Right cardiac atrium (tissue), 5 donors: ENCODE data around the gene IGSF8. TPM values are rescaled to one million over a fixed set of nuclear protein-coding genes. Genes with fewer than 3 reads are reported as not detected.
"Not testable (repeated sequence)": the region's sequence is repeated elsewhere in the genome, so short reads cannot be mapped to it uniquely, and the experiment has no call there.

Experiments used
- ATAC-seq, 2 donors: fragments of 200-7000 bp; cut with Tn5 transposase; one replicate each; pipeline versions ENCODE4 v1.8.0 to v1.9.1; 2020; ENCODE audit warnings: moderate library complexity in 2 of 2, mild to moderate bottlenecking in 1 of 2
- DNase-seq, 3 donors: peaks; one replicate each; pipeline ENCODE4 v3.0.0-alpha.2; 2020
- H3K27ac ChIP-seq: one replicate; pipeline ENCODE4 v1.5.1; 2013; ENCODE audit warnings: mild to moderate bottlenecking, low read length, control low read depth, moderate library complexity
- H3K27me3 ChIP-seq: one replicate; pipeline ENCODE4 v1.6.1; 2013; ENCODE audit not compliant: control insufficient read depth, insufficient read depth
- H3K4me1 ChIP-seq: one replicate; pipeline ENCODE4 v1.6.1; 2013; ENCODE audit warnings: low read length; ENCODE audit not compliant: control insufficient read depth, insufficient read depth
- H3K4me3 ChIP-seq: one replicate; pipeline ENCODE4 v1.5.1; 2013; ENCODE audit warnings: low read length, control low read depth
- H3K9me3 ChIP-seq: one replicate; pipeline ENCODE4 v1.6.1; 2013; ENCODE audit warnings: low read length; ENCODE audit not compliant: control insufficient read depth
- WGBS: extraction: QIAGEN DNeasy Blood & Tissue Kit; methylation state at CpG from one replicate; pipeline ENCODE4 v1.1.7; 2013; 5-methylcytosine and 5-hydroxymethylcytosine counted together
- intact Hi-C, 4 donors: fragments of 100-400 bp; cut with DNase I; formaldehyde crosslinking; loops; one replicate each; pipeline versions ENCODE4 v1.11.0 to v1.14.0; 2022 to 2023
- polyA plus RNA-seq: library from polyadenylated mRNA; stranded (reverse); fragments of 200-250 nt; gene quantifications from one replicate; pipeline ENCODE4 v1.2.3, GENCODE V29; 2013
- total RNA-seq, 4 donors: library from RNA; stranded (reverse); fragmentation: NEBNext Ultra II Directional; extraction: Animal tissue kit (Norgen Biotek cat#: 25700); gene quantifications; one replicate each; pipeline ENCODE4 v1.2.1, GENCODE V29; 2021
- donor health status: healthy with polysubstance abuse.
- donor health status: DM: no; HTN: yes; CAD: no.
- donor health status: DM: no; HTN: no; CAD: no.
- donor health status: DM: no; HTN: yes; CAD: no; lungs with severe emphysema.
- donor health status: DM: yes; HTN: yes; CAD: no.

Gene IGSF8
- total and polyA plus RNA-seq, 5 donors = 18.2 to 24.2 (median 18.8) TPM

DNA sequence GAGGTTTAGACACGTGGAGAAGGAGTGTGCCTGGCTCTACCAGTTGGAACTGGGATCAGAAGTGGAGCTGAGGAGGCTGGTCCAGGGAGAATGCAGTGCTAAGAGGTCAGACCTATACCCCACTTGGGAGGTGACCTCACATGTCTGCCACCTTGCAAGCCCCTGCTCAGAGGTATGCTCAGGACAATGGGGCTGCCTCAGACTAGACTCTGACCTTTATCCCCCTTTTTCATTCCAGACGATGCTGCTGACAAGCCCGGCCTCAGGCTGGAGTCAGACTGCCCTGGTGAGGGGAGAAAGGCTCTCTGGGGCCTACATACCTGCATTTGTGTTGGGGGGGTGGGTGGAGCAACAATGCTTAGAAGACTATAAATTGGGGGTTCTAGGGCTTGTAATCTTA is 33.7 kb downstream of the IGSF8 start:
- no peak overlapping the region for H3K27ac ChIP-seq
- intact Hi-C loops = no loop called here
- no peak for DNase-seq
- no peaks in the 10 kb centered on the region for H3K27me3 ChIP-seq
- H3K4me1 ChIP-seq = no peaks in the 10 kb centered on the region
- no peaks in the 10 kb centered on the region for H3K9me3 ChIP-seq
- H3K4me3 ChIP-seq = no peak overlapping the region
- 46% methylated on average over 3 of the region's 3 CpGs for WGBS
- ATAC-seq = no peak

DNA sequence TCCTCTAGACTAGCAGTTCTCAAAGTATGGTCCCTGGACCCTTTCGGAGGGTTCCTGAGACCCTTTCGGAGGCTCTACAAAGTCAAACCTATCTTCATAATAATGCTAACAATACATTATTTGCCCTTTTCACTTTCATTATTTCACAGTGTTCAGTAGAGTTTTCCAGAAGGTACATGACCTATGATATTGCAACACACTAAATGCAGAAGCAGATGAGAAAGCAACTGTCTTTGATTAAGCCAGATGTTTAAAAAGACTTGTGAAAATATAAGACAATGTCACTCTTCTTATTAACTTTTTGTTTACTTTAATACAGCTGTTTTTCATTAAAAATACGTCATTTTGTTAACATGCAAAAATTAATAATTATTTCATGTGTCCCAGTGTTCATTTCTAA is 34.3 kb downstream of the IGSF8 start:
- no peak for ATAC-seq
- Histone ChIP-seq H3K4me1 (no peaks in the 10 kb centered on the region), H3K27me3 (no peaks in the 10 kb centered on the region), H3K27ac (no peak overlapping the region), H3K4me3 (no peak overlapping the region), H3K9me3 (no peaks in the 10 kb centered on the region)
- intact Hi-C loops = no loop called here
- no peak for DNase-seq
- WGBS = 85% methylated on average over 3 of the region's 3 CpGs

DNA sequence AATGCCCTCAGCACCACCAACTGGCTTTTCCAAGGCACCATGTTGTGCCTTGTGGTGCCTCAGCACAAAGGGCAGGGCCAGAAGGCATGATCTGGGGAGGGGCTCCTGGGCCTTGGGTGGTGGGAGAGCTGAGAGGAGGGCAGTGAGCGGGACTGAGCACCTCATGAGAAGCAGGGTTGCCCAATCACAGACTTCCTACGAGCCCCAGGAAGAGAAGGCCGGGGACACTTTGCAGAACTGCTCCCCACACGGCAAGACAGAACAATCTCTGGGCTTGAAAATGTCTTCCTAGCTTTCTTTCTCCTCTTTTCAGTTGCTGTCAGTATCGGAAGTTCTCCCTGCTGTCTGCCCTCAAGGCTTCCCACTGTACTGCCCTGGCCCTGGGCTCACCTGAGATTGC is 35.2 kb downstream of the IGSF8 start:
- intact Hi-C loops = no loop called here
- H3K4me3 ChIP-seq = no peak overlapping the region
- WGBS = 92% methylated on average over 5 of the region's 5 CpGs
- no peaks in the 10 kb centered on the region for H3K4me1 ChIP-seq
- no peak overlapping the region for H3K27ac ChIP-seq
- DNase-seq (no peak), ATAC-seq (no peak)
- H3K9me3 ChIP-seq = no peaks in the 10 kb centered on the region
- H3K27me3 ChIP-seq = no peaks in the 10 kb centered on the region

DNA sequence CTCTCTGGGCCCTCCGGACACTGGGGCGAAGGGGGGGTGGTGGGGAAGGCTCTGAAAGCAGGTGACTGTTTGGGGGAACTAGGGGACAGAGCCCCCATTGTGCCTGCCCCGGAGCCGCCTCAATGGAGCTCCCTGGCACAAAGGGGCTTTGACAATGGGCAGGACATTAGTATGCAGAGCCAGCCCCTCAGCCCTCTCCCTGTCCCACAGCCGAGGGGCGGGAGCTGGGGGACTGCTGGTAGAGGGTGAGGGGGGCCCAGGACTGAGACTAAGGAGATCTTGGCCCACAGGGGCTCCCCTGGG is 36.2 kb downstream of the IGSF8 start:
- intact Hi-C loops = no loop called here
- ATAC-seq = peak in 1 of 2 donors; percentile 36
- H3K4me3 ChIP-seq = no peak overlapping the region

DNA sequence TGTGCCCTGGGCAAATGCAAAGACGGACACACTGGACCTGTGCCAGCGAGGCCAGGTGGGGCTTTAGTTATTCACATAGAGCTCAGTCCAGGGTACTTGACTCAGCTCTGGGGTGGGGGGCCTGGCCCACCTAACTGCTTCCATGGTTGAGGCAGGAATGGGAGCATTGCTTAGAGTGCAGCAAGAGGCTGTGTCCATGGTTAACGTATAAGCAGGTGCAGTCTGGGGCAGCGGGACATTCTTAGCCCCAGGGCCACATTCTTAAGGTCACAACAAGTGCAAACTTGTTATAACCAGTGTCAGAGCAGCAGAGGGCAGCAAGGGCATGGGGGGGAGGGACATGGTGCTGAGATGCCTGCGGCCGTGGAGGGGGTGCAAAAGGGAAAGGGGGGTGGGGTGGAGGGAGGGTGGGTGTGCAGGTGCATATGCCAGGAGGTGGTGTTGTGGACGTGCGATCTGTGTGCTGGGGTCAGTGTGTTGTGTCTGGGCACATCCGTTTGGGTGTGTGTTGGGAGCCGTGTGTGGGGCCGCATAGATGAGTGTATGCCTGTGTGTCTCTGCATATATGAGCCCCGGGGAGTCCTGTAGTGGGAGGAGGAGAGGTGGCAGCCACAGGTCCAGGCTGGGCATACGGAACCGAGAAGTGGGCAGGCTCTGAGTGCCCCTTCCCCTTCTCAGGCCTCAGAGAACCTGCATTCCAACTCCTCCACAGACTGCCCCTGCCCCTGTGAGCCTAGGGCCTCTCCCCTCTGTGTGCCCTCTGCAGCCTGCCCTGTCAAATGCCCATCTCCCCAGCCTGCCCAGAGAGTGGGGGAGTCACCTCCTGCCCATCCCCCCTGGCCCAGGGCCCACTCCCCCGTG is 36.8 kb downstream of the IGSF8 start:
- Histone ChIP-seq H3K27ac (no peak overlapping the region), H3K4me1 (no peaks in the 10 kb centered on the region), H3K4me3 (no peak overlapping the region), H3K9me3 (no peaks in the 10 kb centered on the region), H3K27me3 (no peaks in the 10 kb centered on the region)
- ATAC-seq = peak in 1 of 2 donors; percentile 7
- intact Hi-C loops = no loop called here
- WGBS = 64% methylated on average over 15 of the region's 15 CpGs
- DNase-seq = no peak

More for the DNA sequence above, 36.2 kb downstream of the IGSF8 start:
- peak in 1 of 3 donors; percentile 62 for DNase-seq
- no peak overlapping the region for H3K27ac ChIP-seq
- no peaks in the 10 kb centered on the region for H3K9me3 ChIP-seq
- H3K27me3 ChIP-seq = no peaks in the 10 kb centered on the region
- WGBS = 66% methylated on average over 6 of the region's 6 CpGs
- H3K4me1 ChIP-seq = no peaks in the 10 kb centered on the region

DNA sequence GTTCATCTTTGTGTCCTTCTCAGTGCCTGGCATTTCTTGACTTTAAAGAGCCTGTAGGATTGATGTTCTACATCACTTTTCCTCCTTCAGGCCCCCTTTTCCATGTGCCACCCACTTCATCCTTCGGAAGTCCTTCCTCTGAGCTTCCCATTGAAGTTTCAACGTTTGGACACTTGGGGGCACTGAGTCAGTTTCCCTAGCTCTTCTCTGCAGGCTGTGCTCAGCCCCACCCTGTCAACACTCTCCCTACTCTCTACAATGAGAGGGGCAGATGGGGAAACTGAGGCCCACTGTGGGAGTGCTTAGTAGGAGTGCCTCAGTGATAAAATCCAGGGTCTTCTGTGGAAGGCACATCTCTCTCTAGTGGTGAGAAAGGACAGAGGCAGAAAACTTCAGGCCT is 40.3 kb downstream of the IGSF8 start:
- Histone ChIP-seq H3K9me3 (no peaks in the 10 kb centered on the region), H3K27me3 (no peaks in the 10 kb centered on the region), H3K4me3 (no peak overlapping the region), H3K4me1 (no peaks in the 10 kb centered on the region), H3K27ac (no peak overlapping the region)
- WGBS = 35% methylated on average over 2 of the region's 2 CpGs
- intact Hi-C loops = no loop called here
- DNase-seq = no peak
- ATAC-seq = no peak

DNA sequence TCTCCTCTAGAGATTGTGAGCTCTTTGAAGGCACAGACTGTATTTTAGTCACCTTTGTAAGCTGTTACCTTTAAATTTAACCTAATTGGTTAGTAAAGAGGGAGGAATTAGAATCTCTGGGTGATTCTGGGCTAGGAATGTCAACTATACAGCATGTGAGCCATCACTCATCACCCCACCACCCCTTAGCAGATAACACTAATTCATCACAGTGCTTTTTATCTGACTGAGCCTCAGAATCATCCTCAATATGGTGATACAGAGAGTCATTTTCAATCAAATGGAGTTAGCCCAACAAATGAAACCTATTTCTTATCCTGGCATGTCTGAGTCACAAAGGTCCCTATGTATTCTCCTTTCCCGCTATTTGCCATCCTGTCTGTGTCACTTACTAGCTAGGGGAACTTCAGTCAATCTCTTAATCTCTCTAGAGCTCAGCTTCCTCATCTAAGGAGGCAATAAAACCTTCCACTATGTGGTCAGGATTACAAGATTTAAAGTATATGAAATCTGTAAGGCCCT is 41.7 kb downstream of the IGSF8 start:
- Histone ChIP-seq H3K4me3 (no peak overlapping the region), H3K27me3 (no peaks in the 10 kb centered on the region), H3K4me1 (no peaks in the 10 kb centered on the region), H3K9me3 (no peaks in the 10 kb centered on the region), H3K27ac (no peak overlapping the region)
- 27% methylated on average over 1 of the region's 1 CpG for WGBS
- ATAC-seq = no peak
- intact Hi-C loops = no loop called here
- no peak for DNase-seq

DNA sequence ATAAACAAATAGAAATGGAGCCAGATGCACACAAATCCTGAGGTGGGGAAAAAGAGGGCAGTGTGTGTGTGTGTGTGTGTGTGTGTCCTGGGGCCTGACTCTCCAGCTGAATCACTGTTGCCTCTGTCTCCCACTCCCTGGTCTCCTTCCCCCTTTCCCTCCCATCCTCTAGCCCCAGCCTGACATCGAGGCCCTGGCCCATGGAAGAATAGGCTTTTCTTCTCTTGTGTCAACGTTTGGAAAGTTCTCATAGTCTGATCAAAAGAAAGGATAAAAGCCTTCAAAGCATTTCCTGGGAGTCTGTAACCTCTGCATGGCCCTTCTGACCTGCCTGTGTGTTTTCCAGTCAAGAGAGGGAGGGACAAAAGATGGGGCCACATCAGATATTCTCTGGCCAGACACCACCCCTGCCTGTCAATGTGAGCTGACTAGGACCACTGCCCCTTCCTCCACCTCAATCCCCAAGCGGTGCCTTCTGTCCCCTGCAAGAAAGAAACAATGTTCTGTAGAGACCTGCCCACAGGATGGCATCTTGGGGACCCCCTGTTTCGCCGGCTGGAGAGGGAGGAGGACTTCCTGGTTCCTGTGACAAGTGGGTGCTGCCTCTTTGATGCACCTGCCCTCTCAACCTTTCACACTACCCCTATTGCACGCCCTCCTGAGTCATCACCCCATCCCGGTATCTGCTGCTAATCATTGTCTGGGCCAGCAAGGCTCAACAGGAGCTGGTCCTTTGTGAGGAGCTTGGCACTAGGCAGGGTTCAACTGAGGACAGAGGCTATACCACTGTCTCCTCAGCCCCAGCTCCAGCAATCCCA is 44.7 kb downstream of the IGSF8 start:
- no peak for ATAC-seq
- H3K4me1 ChIP-seq = no peaks in the 10 kb centered on the region
- intact Hi-C loops = no loop called here
- no peaks in the 10 kb centered on the region for H3K9me3 ChIP-seq
- no peak overlapping the region for H3K27ac ChIP-seq
- DNase-seq = no peak
- WGBS = 59% methylated on average over 7 of the region's 7 CpGs
- no peak overlapping the region for H3K4me3 ChIP-seq
- no peaks in the 10 kb centered on the region for H3K27me3 ChIP-seq

DNA sequence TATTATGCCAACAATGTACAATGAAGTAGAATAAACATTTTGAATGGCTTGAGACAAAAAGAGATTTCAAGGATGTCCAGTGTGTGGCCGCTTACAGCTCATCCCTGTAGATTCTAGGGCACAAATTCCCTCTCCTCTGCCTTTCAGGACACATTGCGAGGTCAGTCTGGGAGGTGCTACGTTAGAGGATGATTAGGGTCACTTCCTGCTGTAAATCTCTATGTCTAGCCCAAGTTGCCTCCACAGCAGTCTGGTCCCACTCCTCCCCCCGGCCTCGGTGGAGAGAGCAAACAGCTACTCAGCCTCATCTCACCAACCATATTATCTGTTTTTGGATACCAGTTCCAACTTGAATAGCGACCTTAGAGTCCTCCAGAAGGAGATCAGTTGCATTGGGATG is 45.5 kb downstream of the IGSF8 start:
- H3K4me1 ChIP-seq = no peaks in the 10 kb centered on the region
- H3K27ac ChIP-seq = no peak overlapping the region
- WGBS = 67% methylated on average over 6 of the region's 6 CpGs
- DNase-seq (no peak), ATAC-seq (no peak)
- H3K9me3 ChIP-seq = no peaks in the 10 kb centered on the region
- intact Hi-C loops = no loop called here
- H3K27me3 ChIP-seq = no peaks in the 10 kb centered on the region
- H3K4me3 ChIP-seq = no peak overlapping the region

DNA sequence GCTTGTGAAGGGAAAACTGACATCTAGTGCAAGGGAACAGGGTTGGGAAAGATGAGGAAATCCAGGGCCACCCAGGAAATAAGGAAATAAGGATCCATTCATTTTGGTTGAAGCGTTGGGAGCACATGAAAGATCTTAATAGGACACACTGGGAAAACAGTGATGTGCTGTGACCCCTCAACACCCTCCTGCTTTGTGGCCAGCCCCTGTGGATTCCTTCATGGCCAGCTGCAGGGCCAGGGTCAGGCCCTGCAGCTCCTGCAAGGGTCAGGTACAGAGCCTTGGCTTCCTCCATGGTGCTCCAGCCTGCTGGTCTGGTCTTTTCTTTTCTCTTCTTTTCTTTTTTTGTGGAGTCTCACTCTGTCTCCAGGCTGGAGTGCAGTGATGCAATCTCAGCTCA is 47.8 kb downstream of the IGSF8 start:
- Histone ChIP-seq H3K4me1 (peaks cover 2% of the 10 kb centered on the region), H3K27me3 (no peaks in the 10 kb centered on the region), H3K9me3 (no peaks in the 10 kb centered on the region), H3K27ac (no peak overlapping the region), H3K4me3 (no peak overlapping the region)
- DNase-seq (no peak), ATAC-seq (no peak)
- 80% methylated on average over 1 of the region's 1 CpG for WGBS
- intact Hi-C loops = no loop called here

DNA sequence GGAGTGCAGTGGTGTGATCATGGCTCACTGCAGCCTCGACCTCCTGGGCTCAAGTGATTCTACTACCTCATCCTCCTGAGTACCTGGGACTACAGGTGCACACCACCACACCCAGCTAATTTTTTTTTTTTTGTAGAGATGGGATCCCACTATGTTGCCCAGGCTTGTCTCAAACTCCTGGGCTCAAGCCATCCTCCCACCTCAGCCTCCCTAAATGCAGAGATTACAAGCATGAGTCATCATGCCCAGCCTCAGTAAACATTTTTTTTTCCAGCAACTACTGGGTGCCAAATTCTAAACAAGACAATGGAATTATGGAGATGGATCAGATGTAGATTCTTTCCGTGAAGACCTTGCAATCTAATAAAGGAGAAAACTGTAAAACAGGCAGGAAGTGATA is 48.2 kb downstream of the IGSF8 start:
- H3K27me3 ChIP-seq, intact Hi-C loops, H3K27ac ChIP-seq, H3K9me3 ChIP-seq, H3K4me1 ChIP-seq, ATAC-seq, DNase-seq, H3K4me3 ChIP-seq: not testable (repeated sequence)
- WGBS = 73% methylated on average over 2 of the region's 2 CpGs
